ENCODE measurements around the gene PNKD.

Gene PNKD

DNA sequence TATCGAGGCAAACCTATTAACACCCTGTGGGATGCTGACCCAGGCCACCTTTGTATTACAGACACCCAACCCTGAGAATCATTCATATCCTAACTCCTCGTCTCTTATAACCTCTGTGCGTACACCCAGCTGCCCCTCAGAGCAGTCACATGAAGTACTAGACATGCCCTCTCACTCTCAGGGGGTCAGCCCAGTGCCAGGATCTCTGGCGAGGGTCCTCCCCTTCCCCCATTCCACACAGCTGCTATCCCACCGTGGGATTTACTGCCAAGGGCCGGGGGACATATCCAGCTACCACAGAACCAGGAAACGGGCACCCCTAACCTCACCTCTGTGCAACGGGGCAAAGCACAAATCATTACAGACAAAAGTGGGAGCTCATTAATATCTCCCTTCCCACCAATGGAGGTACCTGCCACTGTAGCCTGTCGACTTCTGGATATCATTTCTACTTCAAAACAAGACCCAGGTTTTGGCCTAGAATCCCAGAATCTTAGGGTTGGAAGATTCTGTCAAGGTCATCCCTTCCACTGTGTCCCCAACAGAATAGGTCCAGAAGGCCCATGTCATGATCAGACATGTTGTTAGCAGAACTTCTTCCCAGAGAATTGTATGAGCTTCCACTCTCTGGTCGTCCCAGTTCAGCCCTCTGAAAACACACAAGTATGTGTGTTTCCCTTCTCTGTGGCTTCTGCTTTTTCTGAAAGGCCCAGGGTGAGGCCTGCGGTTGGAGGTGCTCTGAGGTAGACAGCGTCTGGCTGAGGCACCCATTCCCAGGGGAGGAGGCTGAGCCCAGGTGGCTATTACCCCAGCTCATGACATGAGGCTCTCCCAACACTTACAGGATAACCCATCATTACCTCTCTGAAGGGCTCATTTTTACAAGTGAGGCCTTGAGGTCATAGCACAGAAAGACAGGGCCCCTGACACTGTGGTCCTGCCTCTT is 20.3 kb downstream of the PNKD start:
- Histone ChIP-seq H3K36me3 (no peaks in the 10 kb centered on the region), H3K27ac (peak overlapping the region; percentile 10; the same call in 1 of the 2 replicates), H3K4me2 (peak overlapping the region; percentile 85), H4K20me1 (no peaks in the 10 kb centered on the region), H3K27me3 (no peaks in the 10 kb centered on the region), H3K9me3 (no peaks in the 10 kb centered on the region), H3K9ac (no peak overlapping the region), H3K4me1 (peaks cover 63% of the 10 kb centered on the region), H3K4me3 (no peak overlapping the region)
- no peak for TF ChIP-seq Cebpa-rat (IDR thresholded peaks at IDR 0.05)

DNA sequence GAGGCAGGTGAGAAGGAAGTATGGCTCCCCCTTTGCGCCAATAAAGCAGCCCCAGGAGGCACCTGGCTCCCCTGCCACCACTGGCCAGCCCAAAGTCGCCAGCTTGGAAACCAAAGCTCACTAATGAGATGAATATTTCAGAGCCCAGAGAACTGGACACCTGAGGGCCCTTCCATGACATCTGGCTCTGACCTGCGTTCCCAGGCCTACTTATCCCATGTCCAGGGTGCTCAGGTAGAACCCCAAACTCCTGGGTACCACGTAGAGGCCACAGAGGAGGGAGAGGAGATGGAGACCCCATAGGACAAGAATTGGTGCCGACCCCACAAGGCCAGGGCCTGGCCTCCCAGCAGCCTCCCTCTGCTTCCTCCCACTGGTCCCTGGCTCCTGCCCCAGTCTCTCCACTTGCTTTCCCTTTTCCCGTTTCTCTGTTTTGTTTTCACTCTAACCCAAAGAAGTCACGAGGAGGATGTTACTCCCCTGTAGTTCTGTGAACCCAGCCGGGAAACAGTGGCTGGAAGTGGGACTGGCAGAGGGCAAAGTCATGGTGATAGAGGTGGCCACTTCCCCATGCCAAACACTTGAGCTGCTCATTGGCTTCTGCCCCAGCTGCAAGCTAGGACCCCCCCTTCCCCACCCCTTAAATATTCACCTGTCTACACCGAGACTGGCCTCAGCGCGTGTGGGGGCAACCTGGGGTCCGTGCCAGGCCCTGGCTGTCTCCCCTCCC is 21.2 kb downstream of the PNKD start:
- H3K4me3 ChIP-seq = peak overlapping the region; percentile 68
- H3K9ac ChIP-seq = peak overlapping the region; percentile 70
- TF ChIP-seq Cebpa-rat (IDR thresholded peaks at IDR 0.05) = no peak
- no peaks in the 10 kb centered on the region for H3K27me3 ChIP-seq
- no peaks in the 10 kb centered on the region for H3K9me3 ChIP-seq
- peaks cover 54% of the 10 kb centered on the region for H3K4me1 ChIP-seq
- H3K4me2 ChIP-seq = peak overlapping the region; percentile 85
- H3K36me3 ChIP-seq = no peaks in the 10 kb centered on the region
- H4K20me1 ChIP-seq = no peaks in the 10 kb centered on the region
- H3K27ac ChIP-seq = peak overlapping the region; percentile 54

GRCh38 chr2:218292048-218293014 is 22.0 kb downstream of the PNKD start, which contains the start of gene TMBIM1:
TMBIM1 (minus strand) TSS chr2:218292503; CDS start chr2:218282141, 10,362 bp downstream.
- Histone ChIP-seq H4K20me1 (no peaks in the 10 kb centered on the region), H3K4me3 (peak within 1 kb of the TSS; percentile 68), H3K4me2 (peak within 1 kb of the TSS; percentile 85), H3K9ac (peak within 1 kb of the TSS; percentile 70), H3K36me3 (no peaks in the 10 kb centered on the region), H3K9me3 (no peaks in the 10 kb centered on the region), H3K4me1 (peaks cover 47% of the 10 kb centered on the region), H3K27me3 (no peaks in the 10 kb centered on the region), H3K27ac (peak within 1 kb of the TSS; percentile 54)
- TF ChIP-seq Cebpa-rat (IDR thresholded peaks at IDR 0.05) = no peak

DNA sequence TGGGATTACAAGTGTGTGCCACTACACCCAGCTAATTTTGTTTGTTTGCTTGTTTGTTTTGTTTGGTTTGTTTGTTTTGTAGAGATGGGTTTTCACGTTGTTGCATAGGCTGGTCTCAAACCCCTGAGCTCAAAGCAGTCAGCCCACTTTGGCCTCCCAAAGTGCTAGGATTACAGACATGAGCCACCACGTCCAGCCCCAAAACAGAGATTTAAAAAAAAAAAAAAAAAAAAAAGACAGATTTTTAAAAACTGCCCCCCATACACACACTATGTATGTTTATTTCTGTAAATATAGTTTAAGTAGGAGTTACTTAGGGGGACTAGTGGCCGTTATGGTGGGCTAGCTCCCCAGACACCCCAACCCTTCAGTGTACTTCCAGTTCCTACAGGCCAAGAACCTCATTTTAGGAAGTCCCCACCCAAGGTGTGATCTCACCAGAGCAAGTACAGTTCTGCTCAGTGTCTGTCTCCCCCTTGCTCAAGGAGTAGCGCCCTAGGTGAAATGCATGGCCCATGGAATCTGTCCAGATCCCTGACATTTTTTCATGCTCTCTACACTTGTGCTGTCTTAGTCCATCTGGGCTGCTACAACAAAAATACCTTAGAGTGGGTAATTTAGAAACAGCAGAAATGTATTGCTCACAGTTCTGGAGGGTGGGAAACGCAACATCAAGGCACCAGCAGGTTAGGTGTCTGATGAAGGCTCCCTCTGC is 23.6 kb downstream of the PNKD start:
- Histone ChIP-seq H3K4me1 (peaks cover 38% of the 10 kb centered on the region), H3K9me3 (no peaks in the 10 kb centered on the region), H3K4me2 (no peak overlapping the region), H4K20me1 (no peaks in the 10 kb centered on the region), H3K9ac (no peak overlapping the region), H3K27me3 (no peaks in the 10 kb centered on the region), H3K27ac (no peak overlapping the region), H3K36me3 (no peaks in the 10 kb centered on the region), H3K4me3 (no peak overlapping the region)
- TF ChIP-seq Cebpa-rat (IDR thresholded peaks at IDR 0.05) = no peak

DNA sequence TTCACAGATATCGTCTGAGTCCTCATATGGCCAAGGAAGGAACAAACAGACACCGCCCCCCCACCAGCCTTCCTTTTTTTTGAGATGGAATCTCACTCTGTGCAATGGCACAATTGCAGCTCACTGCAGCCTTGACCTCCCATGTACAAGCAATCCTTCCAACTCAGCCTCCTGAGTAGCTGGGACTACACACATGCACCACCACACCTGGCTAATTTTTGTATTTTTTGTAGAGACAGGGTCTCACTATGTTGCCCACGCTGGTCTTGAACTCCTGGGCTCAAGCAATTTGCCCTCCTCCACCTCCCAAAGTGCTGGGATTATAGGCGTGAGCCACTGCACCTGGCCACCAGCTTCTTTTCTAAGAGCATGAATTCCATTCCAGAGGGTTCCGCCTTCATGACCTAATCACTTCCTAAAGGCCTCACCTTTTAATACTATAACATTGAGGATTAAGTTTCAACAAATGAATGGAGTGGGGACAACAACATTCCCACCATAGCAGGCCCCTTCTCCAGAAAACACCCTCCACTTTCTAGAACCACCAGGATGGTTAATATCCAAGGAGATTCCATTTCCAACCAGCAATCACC is 24.2 kb downstream of the PNKD start:
- H3K27ac ChIP-seq = no peak overlapping the region
- H3K27me3 ChIP-seq = no peaks in the 10 kb centered on the region
- no peak overlapping the region for H3K9ac ChIP-seq
- H3K4me1 ChIP-seq = peaks cover 38% of the 10 kb centered on the region
- H3K4me2 ChIP-seq = no peak overlapping the region
- no peaks in the 10 kb centered on the region for H3K36me3 ChIP-seq
- TF ChIP-seq Cebpa-rat (IDR thresholded peaks at IDR 0.05) = no peak
- no peaks in the 10 kb centered on the region for H3K9me3 ChIP-seq
- no peak overlapping the region for H3K4me3 ChIP-seq
- no peaks in the 10 kb centered on the region for H4K20me1 ChIP-seq

- no peak overlapping the region for H3K27ac ChIP-seq
- TF ChIP-seq Cebpa-rat (IDR thresholded peaks at IDR 0.05) = no peak
- no peaks in the 10 kb centered on the region for H3K9me3 ChIP-seq
- H3K36me3 ChIP-seq = no peaks in the 10 kb centered on the region
- no peak overlapping the region for H3K9ac ChIP-seq
- peaks cover 33% of the 10 kb centered on the region for H3K4me1 ChIP-seq
- H4K20me1 ChIP-seq = no peaks in the 10 kb centered on the region
- no peaks in the 10 kb centered on the region for H3K27me3 ChIP-seq
- H3K4me3 ChIP-seq = no peak overlapping the region
- H3K4me2 ChIP-seq = no peak overlapping the region
These were observed 24.7 kb downstream of the PNKD start for GRCh38 chr2:218295029-218295428.

GRCh38 chr2:218296200-218296599 is 25.9 kb downstream of the PNKD start:
- Histone ChIP-seq H3K4me1 (peaks cover 21% of the 10 kb centered on the region), H3K36me3 (no peaks in the 10 kb centered on the region), H4K20me1 (no peaks in the 10 kb centered on the region), H3K9ac (no peak overlapping the region), H3K9me3 (no peaks in the 10 kb centered on the region), H3K4me2 (no peak overlapping the region), H3K27ac (no peak overlapping the region), H3K4me3 (no peak overlapping the region), H3K27me3 (no peaks in the 10 kb centered on the region)
- TF ChIP-seq Cebpa-rat (IDR thresholded peaks at IDR 0.05) = no peak

DNA sequence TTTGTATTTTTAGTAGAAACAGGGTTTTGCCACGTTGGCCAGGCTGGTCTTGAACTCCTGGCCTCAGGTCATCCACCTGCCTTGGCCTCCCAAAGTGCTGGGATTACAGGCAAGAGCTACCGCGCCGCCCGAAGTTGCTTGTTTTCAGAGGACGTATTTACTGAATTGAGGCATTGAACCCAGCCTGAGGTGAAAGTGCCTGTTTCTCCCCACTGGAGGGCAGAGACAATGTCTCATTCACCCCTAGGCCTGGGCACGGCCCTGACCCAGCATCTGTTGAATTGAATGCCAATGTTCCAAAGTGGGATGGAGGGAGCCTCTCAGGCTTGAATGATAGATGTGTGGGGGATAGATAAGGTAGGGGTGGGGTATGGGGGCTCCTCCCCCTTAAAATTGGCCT is 26.5 kb downstream of the PNKD start:
- Histone ChIP-seq H3K4me1 (peaks cover 15% of the 10 kb centered on the region), H3K4me2 (no peak overlapping the region), H3K36me3 (no peaks in the 10 kb centered on the region), H3K27me3 (no peaks in the 10 kb centered on the region), H3K27ac (no peak overlapping the region), H3K4me3 (no peak overlapping the region), H4K20me1 (no peaks in the 10 kb centered on the region), H3K9me3 (no peaks in the 10 kb centered on the region), H3K9ac (no peak overlapping the region)
- TF ChIP-seq Cebpa-rat (IDR thresholded peaks at IDR 0.05) = no peak
